ENCODE measurements around the gene RXFP2. TPM values are rescaled to one million over a fixed set of nuclear protein-coding genes. Genes with fewer than 3 reads are reported as not detected.

Gene RXFP2
- polyA plus RNA-seq, 1 donor (not counting 4 experiments of a cell fraction or from before 2014, with no cell fraction given) = not detected

- Histone ChIP-seq H3K9ac (ENCODE audit: control insufficient read depth, extremely low read depth, insufficient read depth, low read length) (no peak overlapping the region), H3K79me2 (ENCODE audit: control insufficient read depth, insufficient read depth, low read length) (no peaks in the 10 kb centered on the region), H2AFZ (ENCODE audit: control insufficient read depth, low read length) (no peak overlapping the region), H3K4me3 (ENCODE audit: control insufficient read depth in 2 of 3, extremely low read depth in 1 of 3, insufficient read depth in 2 of 3, low read depth in 1 of 3, low read length in 3 of 3) (no peak overlapping the region), H3K36me3 (ENCODE audit: control insufficient read depth in 2 of 2, extremely low read depth in 1 of 2, insufficient read depth in 2 of 2, low read length in 2 of 2) (no peaks in the 10 kb centered on the region), H3K4me1 (ENCODE audit: control insufficient read depth, extremely low read depth, insufficient read depth, low read length) (no peaks in the 10 kb centered on the region), H3K27me3 (ENCODE audit: control insufficient read depth, extremely low read depth, insufficient read depth, low read length) (no peaks in the 10 kb centered on the region), H3K9me1 (ENCODE audit: control insufficient read depth, extremely low read depth, insufficient read depth, low read length) (no peaks in the 10 kb centered on the region), H4K20me1 (ENCODE audit: control insufficient read depth, extremely low read depth, insufficient read depth, low read length) (no peaks in the 10 kb centered on the region), H3K9me3 (ENCODE audit: control insufficient read depth, low read depth, low read length) (no peaks in the 10 kb centered on the region), H3K4me2 (ENCODE audit: control insufficient read depth, extremely low read depth, insufficient read depth, low read depth, low read length) (no peak overlapping the region), H3K27ac (ENCODE audit: control insufficient read depth, insufficient read depth, low read length) (no peak overlapping the region)
- dilution Hi-C loops (cut with MboI; ENCODE audit: extremely low pct_ligation_motif_present, low sequenced_read_pairs) = no loop called here
- FAIRE-seq (no peak), DNase-seq (ENCODE audit: low read depth, low spot score) (no peak)
- no peak for TF ChIP-seq CTCF (optimal IDR thresholded peaks at IDR 0.05 in 1 of 3, IDR thresholded peaks at IDR 0.05 in 1 of 3, conservative IDR thresholded peaks at IDR 0.05 in 1 of 3; ENCODE audit: extremely low read depth in 1 of 3, insufficient read depth in 2 of 3, low read length in 3 of 3)
- no peak for TF ChIP-seq EZH2 (IDR thresholded peaks at IDR 0.05; ENCODE audit: low read length)
Observed at GRCh38 chr13:31733066-31733465, 6.3 kb upstream of the RXFP2 start.

- H3K36me3 ChIP-seq (ENCODE audit: control insufficient read depth in 2 of 2, extremely low read depth in 1 of 2, insufficient read depth in 2 of 2, low read length in 2 of 2) = no peaks in the 10 kb centered on the region
- no peaks in the 10 kb centered on the region for H3K27me3 ChIP-seq (ENCODE audit: control insufficient read depth, extremely low read depth, insufficient read depth, low read length)
- H3K9me3 ChIP-seq (ENCODE audit: control insufficient read depth, low read depth, low read length) = no peaks in the 10 kb centered on the region
- TF ChIP-seq EZH2 (IDR thresholded peaks at IDR 0.05; ENCODE audit: low read length) (no peak), CTCF (optimal IDR thresholded peaks at IDR 0.05 in 1 of 3, IDR thresholded peaks at IDR 0.05 in 1 of 3, conservative IDR thresholded peaks at IDR 0.05 in 1 of 3; ENCODE audit: extremely low read depth in 1 of 3, insufficient read depth in 2 of 3, low read length in 3 of 3) (no peak)
- FAIRE-seq = no peak
- no peaks in the 10 kb centered on the region for H3K4me1 ChIP-seq (ENCODE audit: control insufficient read depth, extremely low read depth, insufficient read depth, low read length)
- DNase-seq (ENCODE audit: low read depth, low spot score) = no peak
- H3K4me3 ChIP-seq (ENCODE audit: control insufficient read depth in 2 of 3, extremely low read depth in 1 of 3, insufficient read depth in 2 of 3, low read depth in 1 of 3, low read length in 3 of 3) = no peak overlapping the region
- no peaks in the 10 kb centered on the region for H4K20me1 ChIP-seq (ENCODE audit: control insufficient read depth, extremely low read depth, insufficient read depth, low read length)
- no peaks in the 10 kb centered on the region for H3K79me2 ChIP-seq (ENCODE audit: control insufficient read depth, insufficient read depth, low read length)
- H2AFZ ChIP-seq (ENCODE audit: control insufficient read depth, low read length) = no peak overlapping the region
- H3K9me1 ChIP-seq (ENCODE audit: control insufficient read depth, extremely low read depth, insufficient read depth, low read length) = no peaks in the 10 kb centered on the region
- dilution Hi-C loops (cut with MboI; ENCODE audit: extremely low pct_ligation_motif_present, low sequenced_read_pairs) = no loop called here
- H3K4me2 ChIP-seq (ENCODE audit: control insufficient read depth, extremely low read depth, insufficient read depth, low read depth, low read length) = no peak overlapping the region
- H3K27ac ChIP-seq (ENCODE audit: control insufficient read depth, insufficient read depth, low read length) = no peak overlapping the region
- no peak overlapping the region for H3K9ac ChIP-seq (ENCODE audit: control insufficient read depth, extremely low read depth, insufficient read depth, low read length)
Observed at GRCh38 chr13:31733647-31734046, 5.7 kb upstream of the RXFP2 start.

All from keratinocyte (primary cell).